Liver (tissue), 3 donors: Measurements from ENCODE around the gene TMEM59.

Source experiments
- CTCF ChIP-seq: fragments of 150-350 bp; IDR thresholded peaks from 2 replicates; pipeline ENCODE4 v1.5.1; 2017; ENCODE audit warnings: improper control_type of control experiment, low read depth, low read length; ENCODE audit not compliant: missing input control
- GABPA ChIP-seq, 2 donors: IDR thresholded peaks in 1 of 2; conservative IDR thresholded peaks in 1 of 2; 2 replicates each; pipeline ENCODE4 v1.6.1; 2016; ENCODE audit warnings: antibody characterized with exemption in 2 of 2, mild to moderate bottlenecking in 1 of 2, moderate library complexity in 1 of 2
- JUND ChIP-seq, 2 donors: IDR thresholded peaks; 2 replicates each; pipeline ENCODE4 v1.6.1; 2016; ENCODE audit warnings: antibody characterized with exemption in 2 of 2
- RAD21 ChIP-seq, 2 donors: IDR thresholded peaks; 2 replicates each; pipeline ENCODE4 v1.6.1; 2016; ENCODE audit warnings: antibody characterized with exemption in 2 of 2, mild to moderate bottlenecking in 2 of 2
- TAF1 ChIP-seq: conservative IDR thresholded peaks from 2 replicates; pipeline ENCODE4 v1.6.1; 2016; ENCODE audit warnings: antibody characterized with exemption, mild to moderate bottlenecking
- donor health status: healthy.
- donor health status: healthy.

GRCh38 chr1:54003249-54003646 is 49.8 kb downstream of the TMEM59 start:
- no peak for TF ChIP-seq JUND (IDR thresholded peaks at IDR 0.05)
- TF ChIP-seq RAD21 (IDR thresholded peaks at IDR 0.05), result no peak
- TF ChIP-seq CTCF, result no peak
- no peak for TF ChIP-seq TAF1
- no peak for TF ChIP-seq GABPA (IDR thresholded peaks at IDR 0.05 in 1 of 2, conservative IDR thresholded peaks at IDR 0.05 in 1 of 2)
